HG02981 (cell line): ENCODE data around the gene DOCK11.

Experiments
- ATAC-seq: cut with Tn5 transposase; IDR thresholded peaks from one replicate; pipeline ENCODE4 v1.9.1; 2021; ENCODE audit warnings: mild to moderate bottlenecking, moderate library complexity; ENCODE audit not compliant: unreplicated experiment

The DOCK11 gene

GRCh38 chrX:118528071-118528737 lies 32.6 kb downstream of the DOCK11 start:
- ATAC-seq: peak; percentile 83

- no peak for ATAC-seq
Observed at GRCh38 chrX:118530219-118530911, 34.8 kb downstream of the DOCK11 start.

- no peak for ATAC-seq
Observed at GRCh38 chrX:118534716-118535493, 39.3 kb downstream of the DOCK11 start.

GRCh38 chrX:118536204-118536603 lies 40.6 kb downstream of the DOCK11 start:
- peak; percentile 46 for ATAC-seq

- peak; percentile 74 for ATAC-seq
Observed at GRCh38 chrX:118536687-118537461, 41.3 kb downstream of the DOCK11 start.

GRCh38 chrX:118538386-118538785 lies 42.8 kb downstream of the DOCK11 start:
- ATAC-seq: no peak

GRCh38 chrX:118540342-118540741 lies 44.7 kb downstream of the DOCK11 start:
- no peak for ATAC-seq

GRCh38 chrX:118541482-118541881 lies 45.9 kb downstream of the DOCK11 start:
- no peak for ATAC-seq

- ATAC-seq: no peak
Observed at GRCh38 chrX:118545510-118545909, 49.9 kb downstream of the DOCK11 start.

- no peak for ATAC-seq
Observed at GRCh38 chrX:118548841-118549240, 53.2 kb downstream of the DOCK11 start.

- ATAC-seq: no peak
Observed at GRCh38 chrX:118550792-118551191, 55.2 kb downstream of the DOCK11 start.

GRCh38 chrX:118551426-118551825 lies 55.8 kb downstream of the DOCK11 start:
- ATAC-seq: no peak

- no peak for ATAC-seq
Observed at GRCh38 chrX:118552121-118552900, 56.7 kb downstream of the DOCK11 start.

- ATAC-seq: no peak
Observed at GRCh38 chrX:118553042-118553710, 57.6 kb downstream of the DOCK11 start.

- ATAC-seq: no peak
Observed at GRCh38 chrX:118554511-118554910, 58.9 kb downstream of the DOCK11 start.

- no peak for ATAC-seq
Observed at GRCh38 chrX:118558926-118559325, 63.3 kb downstream of the DOCK11 start.

- no peak for ATAC-seq
Observed at GRCh38 chrX:118560489-118560888, 64.9 kb downstream of the DOCK11 start.

- ATAC-seq: no peak
Observed at GRCh38 chrX:118562582-118563164, 67.1 kb downstream of the DOCK11 start.

- ATAC-seq: no peak
Observed at GRCh38 chrX:118564498-118564897, 68.9 kb downstream of the DOCK11 start.
